Occipital lobe (tissue), 2 donors: ENCODE measurements around the gene PRKCA. TPM values are rescaled to one million over a fixed set of nuclear protein-coding genes. Genes with fewer than 3 reads are reported as not detected.
"Not testable (repeated sequence)": the region's sequence is repeated elsewhere in the genome, so short reads cannot be mapped to it uniquely, and the experiment has no call there.

Experiments used
- DNase-seq: peaks from one replicate; lab custom pipeline; 2025; lab: John Stamatoyannopoulos, UW
- total RNA-seq: library from RNA; depleted of rRNA; stranded (reverse); fragments of >200 nt; gene quantifications from one replicate; pipeline ENCODE4 v1.2.3, GENCODE V29; 2014

PRKCA gene
- total RNA-seq, 1 donor from 2014 or later, result 29.9 TPM

- no peak for DNase-seq
These were observed 80.9 kb downstream of the PRKCA start for GRCh38 chr17:66383333-66383732.

GRCh38 chr17:66386498-66387351 is 84.3 kb downstream of the PRKCA start:
- DNase-seq, result no peak

GRCh38 chr17:66387392-66387981 is 85.1 kb downstream of the PRKCA start:
- no peak for DNase-seq

GRCh38 chr17:66392783-66393437 is 90.5 kb downstream of the PRKCA start:
- no peak for DNase-seq

GRCh38 chr17:66395961-66396360 is 93.5 kb downstream of the PRKCA start:
- DNase-seq, result no peak

- no peak for DNase-seq
These were observed 95.1 kb downstream of the PRKCA start for GRCh38 chr17:66397486-66397885.

GRCh38 chr17:66398059-66398458 is 95.6 kb downstream of the PRKCA start:
- DNase-seq, result no peak

- no peak for DNase-seq
These were observed 96.2 kb downstream of the PRKCA start for GRCh38 chr17:66398617-66399016.

GRCh38 chr17:66399441-66399840 is 97.0 kb downstream of the PRKCA start:
- DNase-seq, result no peak

- DNase-seq, result not testable (repeated sequence)
These were observed 97.8 kb downstream of the PRKCA start for GRCh38 chr17:66400041-66400688.

GRCh38 chr17:66400698-66401097 is 98.3 kb downstream of the PRKCA start:
- DNase-seq, result no peak

- no peak for DNase-seq
These were observed 99.0 kb downstream of the PRKCA start for GRCh38 chr17:66401364-66401763.

GRCh38 chr17:66403846-66404556 is 101.6 kb downstream of the PRKCA start:
- DNase-seq, result no peak

- DNase-seq, result no peak
These were observed 103.6 kb downstream of the PRKCA start for GRCh38 chr17:66405836-66406677.

GRCh38 chr17:66406701-66407644 is 104.6 kb downstream of the PRKCA start:
- no peak for DNase-seq

GRCh38 chr17:66407864-66408263 is 105.5 kb downstream of the PRKCA start:
- no peak for DNase-seq

- no peak for DNase-seq
These were observed 109.1 kb downstream of the PRKCA start for GRCh38 chr17:66411520-66411919.

GRCh38 chr17:66412857-66413558 is 110.6 kb downstream of the PRKCA start:
- DNase-seq, result no peak
